SU-DHL-6 (cell line): ENCODE measurements around the gene SMG7.

ENCODE experiments used
- CTCF ChIP-seq: fragments of 200-600 bp; sonication (generic); IDR thresholded peaks from one replicate; pipeline ENCODE4 v1.5.1; 2017; ENCODE audit warnings: antibody characterized with exemption, mild to moderate bottlenecking, low read length, moderate library complexity; ENCODE audit not compliant: insufficient read depth, poor library complexity, severe bottlenecking
- EZH2phosphoT487 ChIP-seq: fragments of 200-600 bp; sonication (generic), shearing (Covaris generic); conservative IDR thresholded peaks from 2 replicates; pipeline ENCODE4 v1.6.1; 2018; ENCODE audit warnings: mild to moderate bottlenecking, antibody characterized with exemption, low read length, moderate library complexity, mixed read lengths

DNA sequence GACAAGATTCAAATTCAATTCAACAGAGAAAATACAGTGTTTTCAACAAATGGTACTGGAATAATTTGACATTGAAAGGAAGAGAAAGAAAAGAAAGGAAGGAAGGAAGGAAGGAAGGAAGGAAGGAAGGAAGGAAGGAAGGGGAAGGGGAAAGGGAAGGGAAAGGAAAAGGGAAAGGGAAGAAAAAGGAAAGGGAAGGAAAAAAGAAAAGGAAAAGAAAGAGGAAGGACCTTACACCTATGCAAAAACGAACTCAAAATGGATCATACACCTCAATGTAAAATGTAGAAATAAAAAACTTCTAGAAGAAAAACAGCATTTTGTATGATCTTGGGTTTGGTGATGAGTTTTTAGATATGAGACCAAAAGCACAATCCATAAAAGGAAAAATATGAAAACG is 34.2 kb upstream of the SMG7 start:
- TF ChIP-seq CTCF (no peak), EZH2phosphoT487 (no peak)
